Fibroblast of the aortic adventitia (primary cell): ENCODE measurements around the gene CIB2. TPM values are rescaled to one million over a fixed set of nuclear protein-coding genes. Genes with fewer than 3 reads are reported as not detected.

Source experiments
- DNase-seq: peaks from one replicate; pipeline ENCODE4 v3.0.0-alpha.2; 2010; ENCODE audit warnings: low read depth
- H3K4me3 ChIP-seq: 2 replicates; pipeline ENCODE4 v1.5.1; 2011; ENCODE audit warnings: low read depth, mild to moderate bottlenecking, control low read depth, low read length, moderate library complexity
- CTCF ChIP-seq: IDR thresholded peaks from 2 replicates; pipeline ENCODE4 v1.5.1; 2011; ENCODE audit warnings: mild to moderate bottlenecking, low read length, control low read depth, inconsistent platforms; ENCODE audit not compliant: insufficient read depth
- total RNA-seq: library from RNA; depleted of rRNA; stranded (reverse); fragments of >200 nt; gene quantifications from 2 replicates; pipeline ENCODE4 v1.2.3, GENCODE V29; 2012; ENCODE audit warnings: low replicate concordance

Gene CIB2
- total RNA-seq, 1 donor: 2.3 TPM

GRCh38 chr15:78140292-78140691, 9.0 kb upstream of the CIB2 start:
- H3K4me3 ChIP-seq: no peak overlapping the region
- no peak for TF ChIP-seq CTCF
- DNase-seq: no peak

GRCh38 chr15:78139578-78139977, 8.3 kb upstream of the CIB2 start:
- H3K4me3 ChIP-seq: no peak overlapping the region
- TF ChIP-seq CTCF: no peak
- DNase-seq: no peak

- DNase-seq: no peak
- no peak for TF ChIP-seq CTCF
- H3K4me3 ChIP-seq: no peak overlapping the region
Measured at GRCh38 chr15:78133801-78134200, 2.6 kb upstream of the CIB2 start.

- H3K4me3 ChIP-seq: peak overlapping the region; percentile 75
- TF ChIP-seq CTCF: no peak
- no peak for DNase-seq
Measured at GRCh38 chr15:78130466-78131294, 565 bp downstream of the CIB2 start.

GRCh38 chr15:78129751-78130287, 1.4 kb downstream of the CIB2 start:
- DNase-seq: no peak
- no peak overlapping the region for H3K4me3 ChIP-seq
- no peak for TF ChIP-seq CTCF

GRCh38 chr15:78129077-78129750, 2.0 kb downstream of the CIB2 start:
- no peak for DNase-seq
- no peak for TF ChIP-seq CTCF

More at GRCh38 chr15:78129077-78129750, 2.0 kb downstream of the CIB2 start:
- H3K4me3 ChIP-seq: no peak overlapping the region
